NCI-H82 (cell line): ENCODE measurements around the gene C10orf105.

Source experiments
- DNase-seq: peaks from one replicate; lab custom pipeline; 2025; lab: John Stamatoyannopoulos, UW

C10orf105 gene

DNA sequence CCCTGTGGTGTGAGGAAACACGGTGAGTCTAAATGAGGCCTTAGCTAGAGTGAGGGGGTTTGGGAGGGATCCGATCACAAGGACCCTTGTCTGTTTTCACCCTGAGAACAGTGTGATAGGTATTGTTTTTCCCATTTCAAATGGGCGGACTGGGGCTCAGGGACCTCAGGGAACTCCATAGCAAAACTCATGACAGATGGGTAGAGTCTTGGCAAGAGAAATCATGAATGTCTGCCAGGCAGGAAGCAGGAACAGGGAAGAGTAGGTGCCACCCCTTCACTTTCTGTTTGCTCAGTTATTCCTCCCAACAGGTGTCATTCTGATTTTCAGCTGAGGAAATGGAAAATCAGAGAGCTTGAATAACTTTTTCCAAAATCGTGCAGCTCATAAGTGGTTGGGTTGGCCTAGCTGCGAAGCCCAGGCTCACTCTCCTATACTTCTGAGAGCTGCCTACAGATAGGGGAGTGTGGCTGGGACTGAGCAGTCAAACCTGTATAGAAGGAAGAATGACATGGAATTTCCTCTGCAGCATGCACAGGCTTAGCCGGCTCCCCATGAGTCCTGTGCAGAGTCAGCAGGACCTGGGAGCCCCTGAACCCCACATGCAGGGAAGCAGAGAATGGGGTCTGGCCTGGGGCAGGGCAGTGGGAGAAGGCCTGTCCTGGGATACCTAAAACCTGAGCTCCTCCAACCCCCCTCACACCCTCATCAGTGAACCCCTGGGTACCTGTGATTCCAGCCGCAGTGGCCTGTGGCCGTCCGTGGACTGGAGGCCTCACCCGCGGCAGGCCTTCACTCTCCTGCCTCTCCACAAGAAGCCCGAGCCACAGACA, 17.6 kb upstream of the C10orf105 start:
- DNase-seq: no peak

DNA sequence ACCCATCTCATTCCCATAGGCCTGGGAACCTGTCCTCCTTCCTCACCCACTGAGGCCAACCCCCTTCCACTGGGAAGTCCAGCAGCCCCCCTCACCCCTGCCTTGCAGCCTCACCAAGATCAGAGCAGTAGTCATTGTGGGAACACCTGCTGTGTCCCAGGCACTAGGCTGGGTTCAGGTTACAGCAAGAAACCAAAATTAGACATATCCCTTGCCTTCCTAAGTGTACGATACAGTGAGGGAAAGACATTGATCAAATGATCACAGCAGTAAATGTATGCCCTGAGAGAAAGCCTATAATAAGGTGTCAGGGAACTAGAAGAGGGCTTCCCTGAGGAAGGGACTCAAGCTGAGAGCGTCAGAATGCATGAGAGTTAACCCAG, 17.0 kb upstream of the C10orf105 start:
- DNase-seq: no peak

- no peak for DNase-seq
These were observed 16.4 kb upstream of the C10orf105 start for GRCh38 chr10:71735709-71736569.

- no peak for DNase-seq
These were observed 15.2 kb upstream of the C10orf105 start for GRCh38 chr10:71734797-71735196.

- no peak for DNase-seq
These were observed 12.2 kb upstream of the C10orf105 start for GRCh38 chr10:71731791-71732190.

- peak; percentile 25 for DNase-seq
These were observed 9.6 kb upstream of the C10orf105 start for GRCh38 chr10:71729161-71729636.

DNA sequence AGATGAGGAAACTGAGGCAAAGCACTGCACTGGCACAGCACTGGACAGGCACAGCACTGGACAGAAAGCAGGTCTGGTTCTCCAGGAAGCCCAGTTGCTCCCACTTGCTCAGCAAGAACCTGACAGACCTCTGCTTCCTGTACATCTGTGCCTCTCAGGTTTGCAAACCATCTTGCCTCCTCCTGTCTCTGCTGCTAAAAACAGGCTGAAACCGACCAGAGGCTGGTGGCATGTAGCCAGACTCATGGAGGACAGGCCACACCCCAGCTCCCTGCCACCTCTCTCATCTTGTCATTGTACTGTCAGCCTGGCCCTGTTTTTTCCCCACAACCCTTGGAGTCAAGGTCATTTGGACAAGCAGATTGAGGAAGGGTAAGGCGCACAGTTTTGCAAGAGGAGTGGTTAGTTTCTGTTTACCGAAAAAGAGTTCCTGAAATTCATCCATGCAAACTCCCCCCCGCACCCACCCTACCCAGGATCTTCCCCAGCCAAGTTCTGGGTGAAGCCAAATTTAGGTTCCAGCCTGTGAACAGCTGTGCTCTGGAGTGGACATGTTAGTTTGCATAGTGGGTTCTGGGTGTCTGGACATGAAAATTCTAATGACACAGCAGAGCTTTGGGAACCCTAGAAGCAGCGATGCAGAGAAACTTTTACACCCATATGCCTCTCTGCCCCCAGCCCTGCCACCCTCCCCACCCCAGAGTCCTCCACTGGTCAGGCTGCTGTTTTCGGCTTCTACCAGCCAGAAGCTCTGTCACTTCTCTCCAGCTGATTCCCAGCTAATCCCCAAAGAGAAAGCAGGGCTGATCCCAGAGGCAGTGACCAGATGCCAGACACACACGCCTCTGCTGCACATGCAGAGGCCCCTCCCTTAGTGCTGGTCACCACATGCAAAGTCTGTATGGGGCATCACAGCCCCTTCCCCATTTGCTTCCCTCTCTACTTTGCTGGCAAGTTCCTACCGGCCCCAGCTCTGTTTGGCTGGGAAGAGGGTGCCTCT, 8.5 kb upstream of the C10orf105 start:
- peak; percentile 86 for DNase-seq

- DNase-seq: no peak
These were observed 7.6 kb upstream of the C10orf105 start for GRCh38 chr10:71727105-71727737.

DNA sequence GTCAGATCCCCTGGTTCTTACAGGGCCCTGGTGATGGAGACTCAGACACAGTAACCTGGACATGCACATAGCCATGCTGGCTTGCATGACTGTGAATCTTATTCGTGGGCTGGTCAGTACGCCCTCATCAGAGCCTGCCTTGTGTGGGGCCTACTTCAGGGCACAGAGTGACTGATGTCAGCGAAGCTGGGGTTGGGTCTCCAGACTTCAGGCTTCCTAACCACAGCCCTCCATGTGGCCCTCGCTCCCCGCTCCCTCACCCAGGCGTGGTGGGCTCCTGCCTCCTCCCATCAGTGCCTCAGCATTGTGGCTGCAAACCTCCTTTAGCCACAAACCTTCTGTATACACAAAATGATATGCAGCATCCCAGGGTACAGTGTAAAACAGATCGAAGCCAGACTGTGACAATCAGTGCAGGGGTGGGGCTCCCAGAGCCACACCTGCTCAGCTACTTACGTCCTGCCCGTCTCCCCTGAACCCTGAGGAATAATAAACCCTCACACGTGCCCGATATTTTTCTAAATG, 7.1 kb upstream of the C10orf105 start:
- no peak for DNase-seq

DNA sequence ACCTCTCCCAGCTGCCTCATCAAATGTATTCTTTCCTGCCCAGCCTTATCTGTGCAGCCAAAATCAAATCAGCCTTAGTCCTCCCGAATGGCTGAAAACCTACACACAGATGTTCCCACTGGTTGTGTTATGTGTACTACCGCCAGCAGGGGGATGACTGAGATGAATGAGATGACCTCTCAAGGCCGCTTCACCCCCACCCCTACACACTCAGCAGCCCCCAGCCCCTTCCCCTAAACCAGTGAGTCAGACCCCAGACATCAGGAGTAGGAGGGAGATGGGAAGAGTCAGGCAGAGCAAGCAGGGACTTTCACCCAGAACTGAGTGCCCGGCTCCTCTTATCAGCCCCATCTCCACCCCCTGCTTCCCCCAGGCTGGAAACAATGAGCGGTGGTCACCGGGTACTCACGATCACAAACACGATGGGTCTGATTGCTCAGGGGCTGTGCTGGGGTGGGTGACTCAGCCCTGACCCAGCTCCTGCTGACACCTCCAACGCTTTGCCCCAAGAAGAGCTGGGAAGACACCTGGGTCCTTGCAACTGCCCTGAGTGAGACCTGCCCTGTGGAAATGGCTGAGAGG, 6.5 kb upstream of the C10orf105 start:
- DNase-seq: peak; percentile 41

- DNase-seq: no peak
These were observed 5.7 kb upstream of the C10orf105 start for GRCh38 chr10:71725249-71725648.

DNA sequence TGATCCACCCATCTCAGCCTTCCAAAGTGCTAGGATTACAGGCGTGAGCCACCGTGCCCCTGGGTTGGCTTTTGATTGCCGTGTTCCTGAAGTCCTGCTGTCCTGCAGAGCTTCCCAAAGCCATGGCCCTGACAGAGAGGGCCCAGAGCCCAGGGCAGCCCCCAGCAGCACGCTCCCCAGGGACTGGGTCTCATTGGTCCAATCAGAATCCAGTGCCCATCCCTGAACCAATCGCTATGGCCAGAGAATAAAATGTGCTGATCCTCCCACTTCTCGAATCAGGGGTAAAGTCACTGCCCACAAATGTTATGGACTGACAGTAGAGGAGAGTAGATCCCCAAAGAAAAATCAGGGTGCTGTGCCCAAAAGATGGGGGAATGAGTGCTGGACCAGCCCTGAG, 5.0 kb upstream of the C10orf105 start:
- DNase-seq: no peak

GRCh38 chr10:71723311-71723710, 3.7 kb upstream of the C10orf105 start:
- DNase-seq: no peak

DNA sequence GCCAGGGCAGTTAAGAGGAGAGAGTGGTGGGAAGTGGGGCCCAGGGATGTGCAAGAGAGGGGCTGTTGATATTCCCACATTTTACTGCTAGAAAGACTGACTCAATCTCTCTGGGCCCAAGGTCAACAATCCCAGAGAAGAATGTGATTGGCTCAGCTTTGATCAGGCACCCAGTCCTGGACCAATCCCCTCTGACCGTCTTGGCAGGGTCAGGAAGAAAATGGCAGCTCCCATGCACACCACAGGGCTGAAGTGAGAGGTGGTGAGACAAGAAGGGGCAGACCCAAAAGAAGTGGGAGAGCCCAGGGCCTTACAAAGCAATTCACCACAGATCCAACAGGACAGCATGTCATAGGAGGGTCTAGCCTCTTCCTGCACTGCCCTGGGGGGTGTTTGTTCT, 3.3 kb upstream of the C10orf105 start:
- no peak for DNase-seq

DNA sequence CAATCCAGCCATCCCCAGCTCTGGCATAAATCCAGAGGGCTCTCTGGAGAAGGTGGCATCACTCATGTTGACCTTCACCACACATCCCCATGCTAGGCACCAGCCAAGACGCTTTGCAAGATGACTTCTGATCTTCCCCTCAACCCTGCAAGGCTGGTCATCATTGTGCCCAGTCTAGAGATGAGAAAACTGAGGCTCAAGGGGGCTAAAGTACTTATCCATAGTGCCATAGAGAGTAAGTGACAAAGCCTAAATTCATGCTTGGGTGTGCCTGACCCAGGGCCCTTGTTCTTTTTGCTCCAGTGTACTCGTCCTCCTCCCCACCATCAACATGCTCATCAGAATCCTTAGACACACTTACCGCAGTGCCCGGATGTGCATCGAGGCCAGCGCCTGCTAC, 1.7 kb upstream of the C10orf105 start:
- DNase-seq: no peak

GRCh38 chr10:71720288-71720687, 710 bp upstream of the C10orf105 start:
- DNase-seq: no peak

DNA sequence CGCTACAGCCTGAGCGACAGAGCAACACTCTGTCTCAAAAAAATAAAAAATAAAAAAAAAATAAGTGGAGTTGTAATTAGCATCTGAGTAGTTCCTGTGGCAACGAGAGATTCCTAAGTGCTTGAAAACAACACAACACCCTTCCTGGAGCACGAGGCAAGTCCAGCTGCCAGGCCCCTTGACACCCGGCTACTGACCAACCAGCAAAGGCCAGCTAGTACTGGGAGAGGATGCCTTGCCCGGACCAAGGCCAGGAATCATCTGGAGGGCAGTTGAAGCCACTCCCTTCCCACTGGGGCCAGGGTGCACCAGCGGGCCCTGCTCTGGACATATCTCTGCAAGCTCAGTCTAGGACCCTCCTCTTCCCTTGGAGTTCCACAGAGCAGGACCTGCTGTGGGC, 536 bp downstream of the C10orf105 start:
- no peak for DNase-seq

GRCh38 chr10:71718165-71718698, 1.3 kb downstream of the C10orf105 start:
- DNase-seq: no peak

- DNase-seq: no peak
These were observed 2.0 kb downstream of the C10orf105 start for GRCh38 chr10:71717551-71717951.

GRCh38 chr10:71717056-71717455, 2.5 kb downstream of the C10orf105 start:
- no peak for DNase-seq
